ENCODE measurements around the gene NEUROG2.
"Not testable (repeated sequence)": the region's sequence is repeated elsewhere in the genome, so short reads cannot be mapped to it uniquely, and the experiment has no call there.

Gene NEUROG2

GRCh38 chr4:112540695-112541094 is 24.7 kb upstream of the NEUROG2 start:
- TF ChIP-seq JUND (IDR thresholded peaks at IDR 0.05; ENCODE audit: low read depth), result no peak
- in situ Hi-C loops (cut with HindIII; ENCODE audit: low pct_unique_long_range_greater_than_20kb, low sequenced_read_pairs), result no loop called here

GRCh38 chr4:112536123-112536522 is 20.1 kb upstream of the NEUROG2 start:
- no peak for TF ChIP-seq JUND (IDR thresholded peaks at IDR 0.05; ENCODE audit: low read depth)
- DNase-seq (ENCODE audit: low read depth in 1 of 2, low spot score in 1 of 2), result no peak
- in situ Hi-C loops (cut with HindIII; ENCODE audit: low pct_unique_long_range_greater_than_20kb, low sequenced_read_pairs), result no loop called here

More at GRCh38 chr4:112540695-112541094, 24.7 kb upstream of the NEUROG2 start:
- DNase-seq (ENCODE audit: low read depth in 1 of 2, low spot score in 1 of 2), result no peak

GRCh38 chr4:112532267-112532666 is 16.3 kb upstream of the NEUROG2 start:
- DNase-seq (ENCODE audit: low read depth in 1 of 2, low spot score in 1 of 2), result no peak
- in situ Hi-C loops (cut with HindIII; ENCODE audit: low pct_unique_long_range_greater_than_20kb, low sequenced_read_pairs), result no loop called here
- TF ChIP-seq JUND (IDR thresholded peaks at IDR 0.05; ENCODE audit: low read depth), result no peak

- no peak for TF ChIP-seq JUND (IDR thresholded peaks at IDR 0.05; ENCODE audit: low read depth)
- DNase-seq (ENCODE audit: low read depth in 1 of 2, low spot score in 1 of 2), result no peak
- in situ Hi-C loops (cut with HindIII; ENCODE audit: low pct_unique_long_range_greater_than_20kb, low sequenced_read_pairs), result no loop called here
These were observed 15.2 kb upstream of the NEUROG2 start for GRCh38 chr4:112531146-112531545.

- no peak for DNase-seq (ENCODE audit: low read depth in 1 of 2, low spot score in 1 of 2)
- TF ChIP-seq JUND (IDR thresholded peaks at IDR 0.05; ENCODE audit: low read depth), result no peak
- in situ Hi-C loops (cut with HindIII; ENCODE audit: low pct_unique_long_range_greater_than_20kb, low sequenced_read_pairs), result no loop called here
These were observed 10.1 kb upstream of the NEUROG2 start for GRCh38 chr4:112526061-112526460.

GRCh38 chr4:112523764-112524505 is 8.0 kb upstream of the NEUROG2 start:
- no peak for TF ChIP-seq JUND (IDR thresholded peaks at IDR 0.05; ENCODE audit: low read depth)
- DNase-seq (ENCODE audit: low read depth in 1 of 2, low spot score in 1 of 2), result peak; percentile 79 to 80
- in situ Hi-C loops (cut with HindIII; ENCODE audit: low pct_unique_long_range_greater_than_20kb, low sequenced_read_pairs), result no loop called here

- TF ChIP-seq JUND (IDR thresholded peaks at IDR 0.05; ENCODE audit: low read depth), result no peak
- in situ Hi-C loops (cut with HindIII; ENCODE audit: low pct_unique_long_range_greater_than_20kb, low sequenced_read_pairs), result no loop called here
- no peak for DNase-seq (ENCODE audit: low read depth in 1 of 2, low spot score in 1 of 2)
These were observed 7.2 kb upstream of the NEUROG2 start for GRCh38 chr4:112523008-112523721.

GRCh38 chr4:112522431-112522830 is 6.5 kb upstream of the NEUROG2 start:
- DNase-seq (ENCODE audit: low read depth in 1 of 2, low spot score in 1 of 2); in situ Hi-C loops (cut with HindIII; ENCODE audit: low pct_unique_long_range_greater_than_20kb, low sequenced_read_pairs): not testable (repeated sequence)

GRCh38 chr4:112521123-112522023 is 5.4 kb upstream of the NEUROG2 start:
- in situ Hi-C loops (cut with HindIII; ENCODE audit: low pct_unique_long_range_greater_than_20kb, low sequenced_read_pairs), result no loop called here
- no peak for TF ChIP-seq JUND (IDR thresholded peaks at IDR 0.05; ENCODE audit: low read depth)
- DNase-seq (ENCODE audit: low read depth in 1 of 2, low spot score in 1 of 2), result no peak

- DNase-seq (ENCODE audit: low read depth in 1 of 2, low spot score in 1 of 2), result no peak
- TF ChIP-seq JUND (IDR thresholded peaks at IDR 0.05; ENCODE audit: low read depth), result no peak
- in situ Hi-C loops (cut with HindIII; ENCODE audit: low pct_unique_long_range_greater_than_20kb, low sequenced_read_pairs), result no loop called here
These were observed 4.7 kb upstream of the NEUROG2 start for GRCh38 chr4:112520598-112521122.

- no peak for DNase-seq (ENCODE audit: low read depth in 1 of 2, low spot score in 1 of 2)
- in situ Hi-C loops (cut with HindIII; ENCODE audit: low pct_unique_long_range_greater_than_20kb, low sequenced_read_pairs), result no loop called here
- TF ChIP-seq JUND (IDR thresholded peaks at IDR 0.05; ENCODE audit: low read depth), result no peak
These were observed 4.0 kb upstream of the NEUROG2 start for GRCh38 chr4:112519689-112520597.
